Mammary epithelial cell (primary cell): ENCODE measurements around the gene TTC7B.

Experiments used
- CTCF ChIP-seq, 2 donors: IDR thresholded peaks in 1 of 2; conservative IDR thresholded peaks in 1 of 2; 2 replicates each; pipeline ENCODE4 v1.5.1; 2011 to 2012; ENCODE audit warnings: inconsistent platforms in 2 of 2, low read length in 2 of 2, mild to moderate bottlenecking in 2 of 2, control low read depth in 1 of 2, low read depth in 1 of 2; ENCODE audit not compliant: insufficient read depth in 1 of 2; ENCODE audit errors: extremely low read depth in 1 of 2
- EZH2 ChIP-seq: IDR thresholded peaks from 2 replicates; pipeline ENCODE4 v1.6.1; 2012; ENCODE audit warnings: low read length, inconsistent platforms, borderline replicate concordance

- TF ChIP-seq CTCF (conservative IDR thresholded peaks at IDR 0.05 in 1 of 2, IDR thresholded peaks at IDR 0.05 in 1 of 2; ENCODE audit: extremely low read depth in 1 of 2, insufficient read depth in 1 of 2, low read depth in 1 of 2, low read length in 2 of 2) (no peak), EZH2 (no peak)
These were observed 117.8 kb downstream of the TTC7B start for GRCh38 chr14:90698379-90698869.
